Lung (tissue), 12 donors: ENCODE results near the gene BEAN1. TPM values are rescaled to one million over a fixed set of nuclear protein-coding genes. Genes with fewer than 3 reads are reported as not detected.
A peak's percentile ranks its signal among the peaks of the same experiment; 100 is the strongest.

Experiments
- ATAC-seq: fragments of 200-7000 bp; cut with Tn5 transposase; one replicate; pipeline ENCODE4 v1.9.1; 2020; ENCODE audit warnings: moderate number of reproducible peaks; ENCODE audit not compliant: insufficient read depth, low FRiP score
- DNase-seq, 3 donors: peaks; one replicate each; pipeline ENCODE4 v3.0.0-alpha.2; 2013 to 2017
- H3K27ac ChIP-seq, 2 donors: one replicate each; pipeline ENCODE4 v1.5.1; 2013; ENCODE audit warnings: mild to moderate bottlenecking in 2 of 2, moderate library complexity in 2 of 2, control low read depth in 1 of 2, inconsistent platforms in 1 of 2, low read depth in 1 of 2, low read length in 1 of 2
- H3K27me3 ChIP-seq, 3 donors: one replicate each; pipeline ENCODE4 v1.5.1; 2013; ENCODE audit warnings: low read length in 2 of 3; ENCODE audit not compliant: control insufficient read depth in 3 of 3, insufficient read depth in 3 of 3
- H3K36me3 ChIP-seq, 4 donors: one replicate each; pipeline ENCODE4 v1.5.1; 2013; ENCODE audit warnings: low read length in 4 of 4, mild to moderate bottlenecking in 1 of 4, moderate library complexity in 1 of 4; ENCODE audit not compliant: control insufficient read depth in 4 of 4, insufficient read depth in 4 of 4
- H3K4me1 ChIP-seq, 5 donors: one replicate each; pipeline ENCODE4 v1.5.1; 2013; ENCODE audit warnings: low read length in 5 of 5, mild to moderate bottlenecking in 2 of 5, moderate library complexity in 1 of 5; ENCODE audit not compliant: control insufficient read depth in 5 of 5, insufficient read depth in 5 of 5
- H3K4me3 ChIP-seq: one replicate; pipeline ENCODE4 v1.5.1; 2013; ENCODE audit warnings: mild to moderate bottlenecking, control low read depth, moderate library complexity
- H3K9ac ChIP-seq, 2 donors: one replicate each; pipeline ENCODE4 v1.5.1; 2013; ENCODE audit warnings: low read length in 2 of 2, control low read depth in 1 of 2; ENCODE audit not compliant: insufficient read depth in 1 of 2
- H3K9me3 ChIP-seq, 4 donors: one replicate each; pipeline ENCODE4 v1.5.1; 2013; ENCODE audit warnings: low read length in 3 of 4, mild to moderate bottlenecking in 1 of 4, moderate library complexity in 1 of 4; ENCODE audit not compliant: control insufficient read depth in 4 of 4, insufficient read depth in 3 of 4
- WGBS, 2 donors: extraction: QIAGEN DNeasy Blood & Tissue Kit; methylation state at CpG; one replicate each; pipeline ENCODE4 v1.1.7; 2013; 5-methylcytosine and 5-hydroxymethylcytosine counted together
- polyA plus RNA-seq, 2 donors: library from polyadenylated mRNA; stranded (reverse); fragments of 200-250 nt; gene quantifications; one replicate each; pipeline ENCODE4 v1.2.1, GENCODE V29; 2013
- total RNA-seq, 2 donors: library from RNA; depleted of rRNA in 1 of 2; stranded (reverse); fragments of >200 nt in 1 of 2; gene quantifications; one replicate each; pipeline ENCODE4 v1.2.1, GENCODE V29; 2014 to 2021
- TF ChIP-seq, protein P1 (sequence below): IDR thresholded peaks from 2 replicates; pipeline ENCODE4 v1.5.1; 2012; ENCODE audit warnings: mild to moderate bottlenecking; ENCODE audit errors: control extremely low read depth, extremely low read depth
- donor health status: control.
- donor health status: control.
- donor health status: Bipolar disorder and iron deficiency.
- donor health status: healthy.
- donor health status: DM: yes; HTN: yes; CAD: no.

BEAN1 gene
- total and polyA plus RNA-seq, 4 donors = 0.16 to 3.2 (median 0.25) TPM

- DNase-seq (no peak), ATAC-seq (no peak)
- 78 to 84% methylated on average over 4 of the region's 4 CpGs for WGBS, 2 donors
- H3K27me3 ChIP-seq = no peaks in the 10 kb centered on the region
- no peak overlapping the region for H3K27ac ChIP-seq
- no peak overlapping the region for H3K9ac ChIP-seq
- TF ChIP-seq, protein P1, sequence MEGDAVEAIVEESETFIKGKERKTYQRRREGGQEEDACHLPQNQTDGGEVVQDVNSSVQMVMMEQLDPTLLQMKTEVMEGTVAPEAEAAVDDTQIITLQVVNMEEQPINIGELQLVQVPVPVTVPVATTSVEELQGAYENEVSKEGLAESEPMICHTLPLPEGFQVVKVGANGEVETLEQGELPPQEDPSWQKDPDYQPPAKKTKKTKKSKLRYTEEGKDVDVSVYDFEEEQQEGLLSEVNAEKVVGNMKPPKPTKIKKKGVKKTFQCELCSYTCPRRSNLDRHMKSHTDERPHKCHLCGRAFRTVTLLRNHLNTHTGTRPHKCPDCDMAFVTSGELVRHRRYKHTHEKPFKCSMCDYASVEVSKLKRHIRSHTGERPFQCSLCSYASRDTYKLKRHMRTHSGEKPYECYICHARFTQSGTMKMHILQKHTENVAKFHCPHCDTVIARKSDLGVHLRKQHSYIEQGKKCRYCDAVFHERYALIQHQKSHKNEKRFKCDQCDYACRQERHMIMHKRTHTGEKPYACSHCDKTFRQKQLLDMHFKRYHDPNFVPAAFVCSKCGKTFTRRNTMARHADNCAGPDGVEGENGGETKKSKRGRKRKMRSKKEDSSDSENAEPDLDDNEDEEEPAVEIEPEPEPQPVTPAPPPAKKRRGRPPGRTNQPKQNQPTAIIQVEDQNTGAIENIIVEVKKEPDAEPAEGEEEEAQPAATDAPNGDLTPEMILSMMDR = no peak
- H3K9me3 ChIP-seq = peaks cover 0 to 5% (median 0%) of the 10 kb centered on the region in 4 donors
- H3K4me3 ChIP-seq = no peak overlapping the region
- peaks cover 0 to 11% (median 0%) of the 10 kb centered on the region in 5 donors for H3K4me1 ChIP-seq
- H3K36me3 ChIP-seq = peaks cover 0 to 6% (median 0%) of the 10 kb centered on the region in 4 donors
Observed at GRCh38 chr16:66385415-66385814, 41.7 kb upstream of the BEAN1 start.

DNA sequence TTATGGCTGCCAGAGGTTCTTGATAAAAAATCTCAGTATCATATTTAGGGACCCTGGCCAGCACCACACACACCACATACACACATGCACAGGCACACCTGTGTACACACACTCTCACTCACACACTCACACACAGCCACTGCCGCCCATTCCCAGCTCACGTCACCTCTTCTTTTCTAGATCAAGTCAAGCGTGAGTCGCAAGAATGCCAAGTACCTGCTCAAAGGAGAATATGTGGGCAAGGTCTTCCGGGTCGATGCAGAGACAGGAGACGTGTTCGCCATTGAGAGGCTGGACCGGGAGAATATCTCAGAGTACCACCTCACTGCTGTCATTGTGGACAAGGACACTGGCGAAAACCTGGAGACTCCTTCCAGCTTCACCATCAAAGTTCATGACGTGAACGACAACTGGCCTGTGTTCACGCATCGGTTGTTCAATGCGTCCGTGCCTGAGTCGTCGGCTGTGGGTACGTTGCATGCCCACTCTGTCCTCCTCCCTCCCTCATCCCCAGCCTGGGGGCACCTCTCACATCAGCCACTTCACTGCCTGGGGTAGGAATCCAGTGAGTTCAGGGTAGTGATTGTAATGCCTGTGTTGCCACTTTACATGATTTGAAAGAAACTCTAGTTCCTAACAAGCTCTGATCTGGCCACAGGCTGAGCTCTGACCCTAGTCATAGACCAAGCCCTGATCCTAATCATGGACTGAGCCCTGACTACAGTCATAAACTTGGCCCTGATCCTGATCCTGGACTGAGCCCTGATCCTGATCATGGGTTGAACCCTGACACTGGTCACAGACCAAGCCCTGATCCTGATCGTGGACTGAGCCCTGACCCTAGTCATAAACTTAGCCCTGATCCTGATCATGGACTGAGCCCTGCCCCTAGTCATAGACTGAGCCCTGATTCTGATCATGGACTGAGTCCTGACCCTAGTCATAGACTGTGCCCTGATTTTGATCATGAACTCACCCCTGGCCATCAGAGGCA, 40.2 kb upstream of the BEAN1 start:
- peaks cover 0 to 5% (median 0%) of the 10 kb centered on the region in 4 donors for H3K9me3 ChIP-seq
- H3K9ac ChIP-seq = no peak overlapping the region
- H3K27me3 ChIP-seq = no peaks in the 10 kb centered on the region
- peaks cover 0 to 10% (median 0%) of the 10 kb centered on the region in 4 donors for H3K36me3 ChIP-seq
- H3K4me1 ChIP-seq = peaks cover 0 to 11% (median 0%) of the 10 kb centered on the region in 5 donors
- DNase-seq (peak; percentile 42 to 56 (median 50)), ATAC-seq (no peak)
- H3K4me3 ChIP-seq = no peak overlapping the region
- H3K27ac ChIP-seq = peak overlapping the region in 1 of 2 donors; percentile 15
- TF ChIP-seq, protein P1 = no peak
- 67 to 78% methylated on average over 20 of the region's 20 CpGs for WGBS, 2 donors

GRCh38 chr16:66387817-66388332, 39.2 kb upstream of the BEAN1 start:
- WGBS, 2 donors = 76 to 78% methylated on average over 2 of the region's 2 CpGs
- H3K27ac ChIP-seq = peak overlapping the region in 1 of 2 donors; percentile 15

More at GRCh38 chr16:66387817-66388332, 39.2 kb upstream of the BEAN1 start:
- Histone ChIP-seq H3K36me3 (peaks cover 0 to 10% (median 0%) of the 10 kb centered on the region in 4 donors), H3K4me1 (peaks cover 0 to 11% (median 0%) of the 10 kb centered on the region in 5 donors), H3K9ac (no peak overlapping the region), H3K4me3 (no peak overlapping the region), H3K9me3 (peaks cover 0 to 5% (median 0%) of the 10 kb centered on the region in 4 donors), H3K27me3 (no peaks in the 10 kb centered on the region)
- DNase-seq (no peak), ATAC-seq (no peak)
- TF ChIP-seq, protein P1 = no peak
